NB4 (cell line): ENCODE data around the gene FRK.

Experiments
- CTCF ChIP-seq: IDR thresholded peaks from one replicate; pipeline ENCODE4 v1.5.1; 2012; ENCODE audit warnings: low read depth, low read length
- MYC ChIP-seq: IDR thresholded peaks from 2 replicates; pipeline ENCODE4 v1.6.1; 2011; ENCODE audit warnings: low read depth, low read length
- POLR2A ChIP-seq: IDR thresholded peaks from 2 replicates; pipeline ENCODE4 v1.6.1; 2011; ENCODE audit warnings: mild to moderate bottlenecking; ENCODE audit not compliant: insufficient read length; ENCODE audit errors: extremely low read depth

DNA sequence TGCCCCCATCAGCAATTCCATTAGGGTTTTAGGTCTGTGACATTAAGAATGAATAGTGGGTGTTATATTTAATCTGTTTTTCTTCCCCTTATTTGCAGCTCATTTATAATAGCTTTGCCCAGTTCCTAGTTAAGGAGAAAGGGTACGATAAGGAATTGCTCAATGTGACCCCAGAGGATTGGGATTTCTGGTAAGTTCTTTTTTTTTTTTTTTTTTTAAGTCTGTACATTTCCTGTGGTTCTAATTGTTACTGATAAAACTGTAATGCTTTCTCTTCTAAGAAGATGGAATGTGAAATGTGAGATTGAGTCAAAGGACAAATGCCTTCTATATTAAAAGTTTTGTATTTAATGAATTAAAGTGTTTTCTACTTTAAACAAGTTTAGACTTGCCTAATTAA, 45.5 kb upstream of the FRK start:
- TF ChIP-seq CTCF (no peak), POLR2A (no peak), MYC (no peak)
